ENCODE results near the gene SHFL. TPM values are rescaled to one million over a fixed set of nuclear protein-coding genes. Genes with fewer than 3 reads are reported as not detected.

The SHFL gene
- total RNA-seq (100 to 1,000 TPM in 3 of 5 donors, 10 to 100 TPM in 2; 75.5 to 116 (median 109) TPM), total RNA-seq (31.9 to 238 (median 79.8) reads per million in 29 experiments)
- 61.5 TPM for total RNA-seq (2013)

DNA sequence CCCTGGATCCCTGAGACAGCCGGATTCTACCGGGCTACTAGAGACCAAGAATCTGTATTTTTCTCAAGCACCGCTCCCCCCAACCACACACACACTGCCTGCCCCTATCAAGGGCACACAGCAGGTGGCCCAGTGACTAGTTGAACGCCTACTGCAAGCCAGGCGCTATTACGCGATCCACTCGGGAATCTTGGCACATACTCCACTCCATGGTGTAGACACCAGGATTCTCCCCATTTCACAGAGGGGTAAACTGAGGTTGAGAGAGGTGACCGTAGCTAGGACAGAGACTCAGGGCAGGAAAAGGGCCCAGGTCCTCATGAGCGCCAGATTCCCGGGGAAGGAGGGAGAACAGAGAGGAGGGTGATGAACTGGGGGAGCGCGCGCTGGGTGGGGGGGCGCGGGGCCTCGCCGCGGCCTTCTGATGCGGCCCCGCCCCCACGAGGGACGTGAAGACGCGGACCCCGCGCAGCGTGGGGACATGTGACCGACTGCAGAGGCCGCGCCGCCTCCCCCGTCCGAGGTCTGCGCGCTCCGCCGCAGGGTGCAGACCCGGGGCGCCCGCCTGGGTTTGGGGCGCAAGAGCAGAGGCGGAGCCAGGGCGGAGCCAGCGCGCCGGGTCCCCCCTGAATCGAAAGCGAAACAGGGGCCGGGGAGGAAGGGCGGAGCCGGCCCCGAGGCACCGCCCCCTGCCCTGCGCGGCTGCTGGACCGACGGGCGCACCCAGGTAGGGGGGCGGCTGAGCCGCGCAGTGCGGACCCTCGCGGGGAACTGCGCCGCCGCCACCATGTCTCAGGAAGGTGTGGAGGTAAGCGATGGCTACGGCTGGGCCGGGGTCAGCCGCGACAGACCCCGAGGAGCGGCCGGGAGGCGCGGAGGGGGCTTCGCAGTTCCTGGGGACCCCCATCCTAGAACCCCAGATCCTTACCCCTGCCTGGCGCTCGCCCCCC, at the start of gene SHFL:
Gene SHFL (plus strand): TSS at position 677 of the 950 bp plus-strand sequence. CDS start 111 bp downstream, at position 788.
- no peaks in the 10 kb centered on the region for H3K27me3 Mint-ChIP-seq
- peak within 1 kb of the TSS; percentile 83 for H3K27ac ChIP-seq (ENCODE audit: low read length)
- DNase-seq, result peak; percentile 58 to 92 (median 78)
- ChIA-PET POLR2A (interaction anchor here in 1 of 2 donors (0.7 kb wide), 1 partner anchor 320 kb away, joined by 3 read pairs; no protein-coding TSS in a partner anchor), CTCF (interaction anchor here in 1 of 2 donors (0.6 kb wide), 1 partner anchor 16 kb away, joined by 3 read pairs; no protein-coding TSS in a partner anchor)
- no peaks in the 10 kb centered on the region for H3K9me3 ChIP-seq
- H3K4me3 ChIP-seq (ENCODE audit: control insufficient read depth in 1 of 2, extremely low read depth in 1 of 2, low read length in 1 of 2), result peak within 1 kb of the TSS; percentile 92 to 100
- H3K4me1 Mint-ChIP-seq, result peaks cover 5 to 13% (median 11%) of the 10 kb centered on the region in 3 donors
- peaks cover 0 to 3% of the 10 kb centered on the region in 2 experiments for H3K27me3 ChIP-seq (replicated peaks in 1 of 2; ENCODE audit: control insufficient read depth in 2 of 2, extremely low read depth in 1 of 2, insufficient read depth in 2 of 2, low read length in 1 of 2)
- H3K36me3 Mint-ChIP-seq, result peaks cover 14% of the 10 kb centered on the region
- peaks cover 0 to 13% of the 10 kb centered on the region in 2 donors for H3K36me3 ChIP-seq (ENCODE audit: control insufficient read depth in 2 of 2, extremely low read depth in 1 of 2, insufficient read depth in 1 of 2, low read length in 1 of 2)
- peak; percentile 93 to 97 (median 95) for ATAC-seq (replicated peaks in 1 of 4)
- peak within 1 kb of the TSS; percentile 76 to 86 for H3K27ac Mint-ChIP-seq
- no peaks in the 10 kb centered on the region for H3K9me3 Mint-ChIP-seq
- peaks cover 0 to 20% of the 10 kb centered on the region in 2 experiments for H3K4me1 ChIP-seq (ENCODE audit: control insufficient read depth in 1 of 2, extremely low read depth in 1 of 2, insufficient read depth in 2 of 2, low read length in 2 of 2)
- H3K4me3 Mint-ChIP-seq, result peak within 1 kb of the TSS; percentile 85 to 86 (median 85)
- WGBS (ENCODE audit: insufficient coverage), result 3% methylated on average over 65 of the region's 81 CpGs

DNA sequence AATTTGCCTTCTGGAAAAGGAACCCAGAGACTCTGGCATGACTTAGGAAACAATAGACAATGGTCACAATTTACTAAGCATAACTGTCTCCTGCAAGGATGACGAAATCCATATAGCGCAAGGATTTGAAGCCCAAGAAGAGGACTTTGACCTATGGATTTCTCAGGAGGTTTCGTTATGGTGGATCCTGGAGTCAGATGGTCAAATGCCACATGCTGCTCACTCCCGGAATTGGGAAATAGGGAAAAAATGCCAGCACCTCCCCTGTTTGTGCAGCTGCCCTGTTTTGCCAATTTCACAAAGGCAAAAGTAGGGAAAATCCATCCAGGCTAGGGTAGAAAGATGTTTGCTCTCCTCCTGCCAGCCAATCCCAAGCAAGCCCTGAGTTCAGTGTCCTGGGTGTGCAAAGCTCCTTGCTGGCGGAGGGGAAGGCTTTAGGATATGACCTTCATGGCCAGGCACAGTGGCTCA, 49.5 kb upstream of the SHFL start:
- ATAC-seq (replicated peaks in 1 of 4) (no peak), DNase-seq (no peak)
- Mint-ChIP-seq H3K9me3 (no peaks in the 10 kb centered on the region), H3K27ac (no peak overlapping the region), H3K27me3 (peaks cover 35 to 48% of the 10 kb centered on the region in 2 donors), H3K4me1 (no peaks in the 10 kb centered on the region), H3K36me3 (no peaks in the 10 kb centered on the region), H3K4me3 (no peak overlapping the region)
- H3K27me3 ChIP-seq (replicated peaks in 1 of 2; ENCODE audit: control insufficient read depth in 2 of 2, extremely low read depth in 1 of 2, insufficient read depth in 2 of 2, low read length in 1 of 2), result peaks cover 0 to 56% of the 10 kb centered on the region in 2 experiments
- WGBS (ENCODE audit: insufficient coverage), result 79% methylated on average over 4 of the region's 5 CpGs
- no peaks in the 10 kb centered on the region for H3K9me3 ChIP-seq
- POLR2A ChIA-PET, result no interaction called here
- no peak overlapping the region for H3K27ac ChIP-seq (ENCODE audit: low read length)
- H3K36me3 ChIP-seq (ENCODE audit: control insufficient read depth in 2 of 2, extremely low read depth in 1 of 2, insufficient read depth in 1 of 2, low read length in 1 of 2), result no peaks in the 10 kb centered on the region
- CTCF ChIA-PET, result no interaction called here
- no peak overlapping the region for H3K4me3 ChIP-seq (ENCODE audit: control insufficient read depth in 1 of 2, extremely low read depth in 1 of 2, low read length in 1 of 2)
- no peaks in the 10 kb centered on the region for H3K4me1 ChIP-seq (ENCODE audit: control insufficient read depth in 1 of 2, extremely low read depth in 1 of 2, insufficient read depth in 2 of 2, low read length in 2 of 2)

DNA sequence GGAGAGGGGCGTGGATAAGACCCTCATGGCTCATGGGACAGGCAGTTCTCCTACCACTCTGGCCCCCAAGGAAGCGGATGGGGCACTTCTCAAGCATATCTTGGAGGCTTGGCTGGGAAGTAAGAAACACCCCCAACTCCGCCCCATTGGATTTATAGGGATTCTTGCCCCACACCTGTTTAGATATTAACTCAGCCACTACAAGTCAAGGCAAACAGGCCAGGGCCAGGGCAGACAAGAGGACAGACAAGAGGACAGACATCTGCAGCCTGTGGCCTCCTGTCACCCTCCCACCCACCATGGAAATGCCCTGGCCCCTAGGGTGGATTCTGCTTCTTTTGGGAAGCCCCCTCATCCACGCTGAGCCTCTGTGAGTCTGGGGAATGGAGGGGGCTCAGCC, 48.8 kb upstream of the SHFL start:
- Histone ChIP-seq H3K36me3 (ENCODE audit: control insufficient read depth in 2 of 2, extremely low read depth in 1 of 2, insufficient read depth in 1 of 2, low read length in 1 of 2) (no peaks in the 10 kb centered on the region), H3K27ac (ENCODE audit: low read length) (no peak overlapping the region), H3K4me1 (ENCODE audit: control insufficient read depth in 1 of 2, extremely low read depth in 1 of 2, insufficient read depth in 2 of 2, low read length in 2 of 2) (no peaks in the 10 kb centered on the region), H3K27me3 (replicated peaks in 1 of 2; ENCODE audit: control insufficient read depth in 2 of 2, extremely low read depth in 1 of 2, insufficient read depth in 2 of 2, low read length in 1 of 2) (peaks cover 0 to 52% of the 10 kb centered on the region in 2 experiments), H3K9me3 (no peaks in the 10 kb centered on the region), H3K4me3 (ENCODE audit: control insufficient read depth in 1 of 2, extremely low read depth in 1 of 2, low read length in 1 of 2) (no peak overlapping the region)
- 100% methylated on average over 1 of the region's 4 CpGs for WGBS (ENCODE audit: insufficient coverage)
- no peak overlapping the region for H3K4me3 Mint-ChIP-seq
- H3K4me1 Mint-ChIP-seq, result no peaks in the 10 kb centered on the region
- no peaks in the 10 kb centered on the region for H3K9me3 Mint-ChIP-seq
- no peaks in the 10 kb centered on the region for H3K36me3 Mint-ChIP-seq
- ATAC-seq (replicated peaks in 1 of 4) (no peak), DNase-seq (no peak)
- CTCF ChIA-PET, result no interaction called here
- POLR2A ChIA-PET, result no interaction called here
- peaks cover 37 to 47% of the 10 kb centered on the region in 2 donors for H3K27me3 Mint-ChIP-seq
- H3K27ac Mint-ChIP-seq, result no peak overlapping the region

DNA sequence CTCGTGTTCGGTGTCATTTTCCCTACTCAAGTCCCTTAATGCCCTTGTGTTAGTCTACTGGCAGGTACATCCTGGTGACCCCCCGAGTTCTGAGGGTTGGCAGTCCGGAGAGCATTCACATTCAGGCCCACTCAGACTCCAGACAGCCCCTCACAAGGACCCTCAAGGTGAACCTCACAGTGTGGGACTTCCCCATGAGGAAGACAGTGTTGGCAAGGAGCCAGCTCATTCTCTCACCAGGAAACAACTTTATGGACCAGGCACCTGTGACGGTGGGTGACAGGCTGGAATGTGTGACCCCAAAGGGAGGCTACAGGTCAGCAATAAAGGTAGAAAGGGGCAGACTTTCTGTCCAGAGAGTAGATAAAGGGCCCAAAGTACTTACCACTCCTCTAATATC, 48.3 kb upstream of the SHFL start:
- H3K4me1 ChIP-seq (ENCODE audit: control insufficient read depth in 1 of 2, extremely low read depth in 1 of 2, insufficient read depth in 2 of 2, low read length in 2 of 2), result no peaks in the 10 kb centered on the region
- no peaks in the 10 kb centered on the region for H3K36me3 Mint-ChIP-seq
- H3K36me3 ChIP-seq (ENCODE audit: control insufficient read depth in 2 of 2, extremely low read depth in 1 of 2, insufficient read depth in 1 of 2, low read length in 1 of 2), result no peaks in the 10 kb centered on the region
- DNase-seq (peak in 1 of 35 experiments; percentile 9), ATAC-seq (replicated peaks in 1 of 4) (no peak)
- no peak overlapping the region for H3K4me3 Mint-ChIP-seq
- H3K9me3 ChIP-seq, result no peaks in the 10 kb centered on the region
- no peaks in the 10 kb centered on the region for H3K9me3 Mint-ChIP-seq
- H3K27me3 ChIP-seq (replicated peaks in 1 of 2; ENCODE audit: control insufficient read depth in 2 of 2, extremely low read depth in 1 of 2, insufficient read depth in 2 of 2, low read length in 1 of 2), result peaks cover 0 to 53% of the 10 kb centered on the region in 2 experiments
- no peaks in the 10 kb centered on the region for H3K4me1 Mint-ChIP-seq
- H3K27ac Mint-ChIP-seq, result no peak overlapping the region
- H3K27ac ChIP-seq (ENCODE audit: low read length), result no peak overlapping the region
- no peak overlapping the region for H3K4me3 ChIP-seq (ENCODE audit: control insufficient read depth in 1 of 2, extremely low read depth in 1 of 2, low read length in 1 of 2)
- ChIA-PET CTCF (no interaction called here), POLR2A (no interaction called here)
- 88% methylated on average over 2 of the region's 5 CpGs for WGBS (ENCODE audit: insufficient coverage)
- H3K27me3 Mint-ChIP-seq, result peaks cover 37 to 46% of the 10 kb centered on the region in 2 donors

DNA sequence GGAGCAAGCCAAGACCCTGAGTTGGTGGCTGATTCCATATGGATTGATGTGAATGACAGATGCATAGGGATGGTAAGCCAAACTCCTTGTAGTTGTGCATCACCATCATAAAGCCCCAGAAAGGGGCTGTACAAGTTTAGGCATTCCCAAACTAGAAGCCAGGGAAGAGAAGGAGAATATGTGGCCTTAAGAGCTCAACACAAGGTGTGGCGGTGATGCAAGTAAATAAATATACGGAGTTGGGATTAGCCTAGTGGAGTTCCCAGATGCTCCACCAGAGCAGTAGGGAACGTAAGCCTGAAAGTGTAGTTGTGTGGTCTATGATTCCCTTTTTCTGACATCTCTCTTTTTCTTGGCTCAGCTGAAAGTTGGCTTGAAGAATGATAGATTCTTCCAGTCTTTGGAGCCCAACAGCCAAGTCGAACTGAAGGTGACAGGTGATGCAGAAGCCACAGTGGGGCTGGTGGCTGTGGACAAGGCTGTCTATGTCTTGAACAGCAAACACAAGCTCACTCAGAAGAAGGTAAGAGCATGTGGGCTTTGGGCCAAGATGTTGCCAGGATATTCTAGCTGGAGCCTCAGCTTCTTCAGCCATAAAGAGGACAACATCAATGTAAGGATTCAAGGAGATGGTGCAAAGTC, 42.7 kb upstream of the SHFL start:
- CTCF ChIA-PET, result interaction anchor here in 1 of 2 donors (0.6 kb wide), 1 partner anchor 65 kb away, joined by 4 read pairs; no protein-coding TSS in a partner anchor
- no peak for DNase-seq
- POLR2A ChIA-PET, result no interaction called here
- Histone ChIP-seq H3K4me3 (ENCODE audit: control insufficient read depth in 1 of 2, extremely low read depth in 1 of 2, low read length in 1 of 2) (no peak overlapping the region), H3K36me3 (ENCODE audit: control insufficient read depth in 2 of 2, extremely low read depth in 1 of 2, insufficient read depth in 1 of 2, low read length in 1 of 2) (no peaks in the 10 kb centered on the region), H3K4me1 (ENCODE audit: control insufficient read depth in 1 of 2, extremely low read depth in 1 of 2, insufficient read depth in 2 of 2, low read length in 2 of 2) (no peaks in the 10 kb centered on the region), H3K27me3 (replicated peaks in 1 of 2; ENCODE audit: control insufficient read depth in 2 of 2, extremely low read depth in 1 of 2, insufficient read depth in 2 of 2, low read length in 1 of 2) (peaks cover 0 to 48% of the 10 kb centered on the region in 2 experiments), H3K27ac (ENCODE audit: low read length) (no peak overlapping the region), H3K9me3 (no peaks in the 10 kb centered on the region)
- H3K4me1 Mint-ChIP-seq, result peaks cover 0 to 3% (median 0%) of the 10 kb centered on the region in 3 donors
- 86% methylated on average over 3 of the region's 4 CpGs for WGBS (ENCODE audit: insufficient coverage)
- H3K4me3 Mint-ChIP-seq, result no peak overlapping the region
- H3K27ac Mint-ChIP-seq, result no peak overlapping the region
- H3K9me3 Mint-ChIP-seq, result no peaks in the 10 kb centered on the region
- peaks cover 51 to 63% of the 10 kb centered on the region in 2 donors for H3K27me3 Mint-ChIP-seq
- peaks cover 2% of the 10 kb centered on the region for H3K36me3 Mint-ChIP-seq
- ATAC-seq (replicated peaks in 1 of 4), result no peak

DNA sequence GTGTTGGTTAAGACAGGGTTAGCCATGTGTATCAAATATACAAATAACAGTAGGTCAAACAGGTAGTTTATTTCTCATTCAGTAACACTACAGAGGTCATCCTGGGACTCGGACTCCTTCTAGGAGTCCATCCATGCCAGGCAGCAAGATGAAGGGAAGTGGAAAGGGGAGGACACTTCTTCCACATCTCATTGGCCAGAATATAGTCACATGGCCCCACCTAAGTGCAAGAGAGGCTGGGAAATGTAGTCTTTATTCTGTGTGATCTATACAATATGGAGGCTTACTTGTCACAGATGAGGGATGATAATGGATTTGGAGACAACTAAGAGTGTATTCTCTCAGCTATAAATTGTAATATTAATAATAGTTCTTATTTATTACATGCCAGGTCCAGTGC, 41.7 kb upstream of the SHFL start:
- peak in 1 of 35 experiments; percentile 14 for DNase-seq
- Mint-ChIP-seq H3K27ac (no peak overlapping the region), H3K9me3 (no peaks in the 10 kb centered on the region), H3K27me3 (peaks cover 41 to 53% of the 10 kb centered on the region in 2 donors), H3K36me3 (peaks cover 2% of the 10 kb centered on the region), H3K4me3 (no peak overlapping the region), H3K4me1 (peaks cover 0 to 6% (median 0%) of the 10 kb centered on the region in 3 donors)
- Histone ChIP-seq H3K4me1 (ENCODE audit: control insufficient read depth in 1 of 2, extremely low read depth in 1 of 2, insufficient read depth in 2 of 2, low read length in 2 of 2) (no peaks in the 10 kb centered on the region), H3K27me3 (replicated peaks in 1 of 2; ENCODE audit: control insufficient read depth in 2 of 2, extremely low read depth in 1 of 2, insufficient read depth in 2 of 2, low read length in 1 of 2) (peaks cover 0 to 38% of the 10 kb centered on the region in 2 experiments), H3K36me3 (ENCODE audit: control insufficient read depth in 2 of 2, extremely low read depth in 1 of 2, insufficient read depth in 1 of 2, low read length in 1 of 2) (no peaks in the 10 kb centered on the region), H3K9me3 (no peaks in the 10 kb centered on the region), H3K4me3 (ENCODE audit: control insufficient read depth in 1 of 2, extremely low read depth in 1 of 2, low read length in 1 of 2) (no peak overlapping the region), H3K27ac (ENCODE audit: low read length) (no peak overlapping the region)
- no peak for ATAC-seq (replicated peaks in 1 of 4)
- WGBS (ENCODE audit: insufficient coverage), result no CpG with 5 or more reads among the region's 1 CpG
- CTCF ChIA-PET, result no interaction called here
- POLR2A ChIA-PET, result no interaction called here
